ENCODE results near the gene B4GAT1. TPM values are rescaled to one million over a fixed set of nuclear protein-coding genes. Genes with fewer than 3 reads are reported as not detected.
A peak's percentile ranks its signal among the peaks of the same experiment; 100 is the strongest.

The B4GAT1 gene
- total and polyA plus RNA-seq, 8 donors = 3.5 to 22.3 (median 17.4) TPM

DNA sequence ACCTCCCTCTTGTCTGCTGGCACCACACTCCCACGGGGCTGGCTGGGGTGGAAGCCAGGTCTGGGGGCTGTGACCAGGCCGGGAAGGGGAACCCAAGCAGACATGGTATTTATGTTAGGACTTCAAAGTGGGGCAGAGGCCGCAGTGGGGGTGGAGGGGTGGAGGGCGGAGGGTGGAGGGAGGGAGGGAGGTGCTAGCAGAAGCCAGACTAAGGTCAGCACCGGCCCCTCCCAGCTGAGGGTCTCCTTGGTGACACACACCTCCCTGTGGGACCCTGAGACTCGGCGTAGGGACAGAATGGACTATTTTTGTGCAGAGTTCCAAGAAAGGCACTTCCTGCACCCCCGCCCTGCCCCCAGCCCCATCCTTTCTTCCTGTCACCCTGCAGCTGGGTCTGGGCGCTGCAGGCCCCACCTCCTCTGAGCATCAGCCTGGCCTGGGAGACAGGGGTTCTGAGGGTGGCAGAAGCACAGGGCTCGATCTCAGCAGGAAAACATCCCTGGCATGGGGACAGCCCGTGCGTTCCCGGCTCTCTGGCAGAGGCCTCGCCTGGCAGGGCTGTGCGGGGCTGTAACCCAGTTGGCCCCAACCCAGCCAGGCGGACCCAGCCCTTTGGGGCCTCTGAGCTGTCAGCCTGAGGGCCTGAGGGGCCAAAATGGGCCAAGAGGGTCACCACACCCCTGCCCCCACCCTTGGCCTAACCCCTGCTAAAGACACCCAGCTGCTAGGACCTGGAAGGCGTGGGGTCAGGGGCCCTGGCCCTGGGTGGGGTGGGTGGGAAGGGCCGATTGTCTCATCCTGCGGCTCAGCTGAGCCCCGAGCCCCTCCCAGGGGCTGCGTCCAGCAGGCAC, 20.9 kb downstream of the B4GAT1 start:
- TF ChIP-seq EP300 (IDR thresholded peaks at IDR 0.05) = no peak
- TF ChIP-seq, protein P1, sequence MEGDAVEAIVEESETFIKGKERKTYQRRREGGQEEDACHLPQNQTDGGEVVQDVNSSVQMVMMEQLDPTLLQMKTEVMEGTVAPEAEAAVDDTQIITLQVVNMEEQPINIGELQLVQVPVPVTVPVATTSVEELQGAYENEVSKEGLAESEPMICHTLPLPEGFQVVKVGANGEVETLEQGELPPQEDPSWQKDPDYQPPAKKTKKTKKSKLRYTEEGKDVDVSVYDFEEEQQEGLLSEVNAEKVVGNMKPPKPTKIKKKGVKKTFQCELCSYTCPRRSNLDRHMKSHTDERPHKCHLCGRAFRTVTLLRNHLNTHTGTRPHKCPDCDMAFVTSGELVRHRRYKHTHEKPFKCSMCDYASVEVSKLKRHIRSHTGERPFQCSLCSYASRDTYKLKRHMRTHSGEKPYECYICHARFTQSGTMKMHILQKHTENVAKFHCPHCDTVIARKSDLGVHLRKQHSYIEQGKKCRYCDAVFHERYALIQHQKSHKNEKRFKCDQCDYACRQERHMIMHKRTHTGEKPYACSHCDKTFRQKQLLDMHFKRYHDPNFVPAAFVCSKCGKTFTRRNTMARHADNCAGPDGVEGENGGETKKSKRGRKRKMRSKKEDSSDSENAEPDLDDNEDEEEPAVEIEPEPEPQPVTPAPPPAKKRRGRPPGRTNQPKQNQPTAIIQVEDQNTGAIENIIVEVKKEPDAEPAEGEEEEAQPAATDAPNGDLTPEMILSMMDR (IDR thresholded peaks at IDR 0.05) = no peak
- no peak for TF ChIP-seq POLR2AphosphoS5 (IDR thresholded peaks at IDR 0.05)
- Histone ChIP-seq H3K27me3 (no peaks in the 10 kb centered on the region), H3K4me3 (no peak overlapping the region), H3K9me3 (no peaks in the 10 kb centered on the region), H3K36me3 (peaks cover 0 to 2% (median 1%) of the 10 kb centered on the region in 4 donors), H3K4me1 (peaks cover 26 to 36% (median 31%) of the 10 kb centered on the region in 4 donors), H3K27ac (peak overlapping the region in 4 of 5 donors; percentile 44 to 73 (median 72))
- DNase-seq = peak in 1 of 2 donors; percentile 77
- intact Hi-C loops (cut with DNase I; ENCODE audit: low total_unique reads) = no loop called here
- 24 to 57% (median 46%) methylated on average over 7 to 21 of the region's 21 CpGs for WGBS, 5 donors

DNA sequence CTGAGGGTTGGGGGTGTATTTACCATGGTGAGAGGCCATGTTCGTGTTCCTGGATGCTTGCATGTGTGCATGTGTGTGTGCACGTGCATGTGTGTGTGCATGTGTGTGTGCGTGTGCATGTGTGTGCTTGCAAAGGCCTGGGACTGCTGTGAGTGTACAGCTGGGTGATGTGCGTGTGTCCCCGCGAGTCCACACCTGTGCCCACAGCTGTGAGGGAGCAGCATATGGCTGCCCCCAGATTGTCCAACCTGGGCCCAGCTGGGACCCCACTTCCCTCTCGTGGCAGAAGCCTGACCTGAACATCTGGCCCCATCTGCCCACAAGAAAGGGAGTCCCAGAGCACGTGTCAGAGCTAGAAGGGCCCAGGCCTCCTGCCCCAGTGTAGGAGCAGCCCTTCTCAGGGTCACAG, 22.2 kb downstream of the B4GAT1 start:
- peak in 1 of 2 donors; percentile 32 for DNase-seq
- no peaks in the 10 kb centered on the region for H3K36me3 ChIP-seq
- no peaks in the 10 kb centered on the region for H3K27me3 ChIP-seq
- H3K9me3 ChIP-seq = no peaks in the 10 kb centered on the region
- intact Hi-C loops (cut with DNase I; ENCODE audit: low total_unique reads) = no loop called here
- 78 to 90% (median 82%) methylated on average over 7 to 8 of the region's 8 CpGs for WGBS, 5 donors
- peak overlapping the region in 2 of 5 donors; percentile 73 for H3K27ac ChIP-seq
- peaks cover 26 to 36% (median 31%) of the 10 kb centered on the region in 4 donors for H3K4me1 ChIP-seq
- TF ChIP-seq POLR2AphosphoS5 (IDR thresholded peaks at IDR 0.05) (no peak), POLR2A (IDR thresholded peaks at IDR 0.05) (no peak), EP300 (IDR thresholded peaks at IDR 0.05) (no peak)
- TF ChIP-seq, protein P1 (IDR thresholded peaks at IDR 0.05) = no peak
- H3K4me3 ChIP-seq = no peak overlapping the region

DNA sequence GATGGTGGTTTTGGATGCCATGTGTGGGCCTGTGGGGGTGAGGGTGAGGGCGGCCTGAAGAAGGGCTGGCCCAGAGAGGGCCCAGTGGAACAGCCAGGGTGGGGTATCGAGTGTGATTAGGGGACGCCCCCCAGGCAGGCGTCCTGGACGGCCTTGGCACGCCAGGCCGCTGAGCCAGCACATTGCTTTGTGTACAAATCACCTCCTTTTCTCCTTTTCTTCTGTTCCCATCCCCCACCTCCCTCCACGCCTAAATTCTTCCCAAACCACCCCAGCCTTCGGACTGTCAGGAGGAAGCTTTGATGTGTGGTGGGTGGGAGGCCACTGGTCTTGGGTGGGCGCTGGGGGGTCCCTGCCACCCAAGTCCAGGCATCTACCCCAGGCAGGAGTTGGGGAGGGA, 22.8 kb downstream of the B4GAT1 start:
- peak in 1 of 2 donors; percentile 36 for DNase-seq
- WGBS, 5 donors = 64 to 79% (median 68%) methylated on average over 5 to 10 of the region's 10 CpGs
- intact Hi-C loops (cut with DNase I; ENCODE audit: low total_unique reads) = no loop called here
- Histone ChIP-seq H3K36me3 (no peaks in the 10 kb centered on the region), H3K9me3 (no peaks in the 10 kb centered on the region), H3K4me3 (no peak overlapping the region), H3K27me3 (no peaks in the 10 kb centered on the region), H3K27ac (peak overlapping the region in 1 of 5 donors; percentile 14), H3K4me1 (peaks cover 26 to 36% (median 31%) of the 10 kb centered on the region in 4 donors)
- TF ChIP-seq, protein P1 (IDR thresholded peaks at IDR 0.05) = no peak
- TF ChIP-seq POLR2A (IDR thresholded peaks at IDR 0.05) (no peak), EP300 (IDR thresholded peaks at IDR 0.05) (no peak), POLR2AphosphoS5 (IDR thresholded peaks at IDR 0.05) (no peak)

DNA sequence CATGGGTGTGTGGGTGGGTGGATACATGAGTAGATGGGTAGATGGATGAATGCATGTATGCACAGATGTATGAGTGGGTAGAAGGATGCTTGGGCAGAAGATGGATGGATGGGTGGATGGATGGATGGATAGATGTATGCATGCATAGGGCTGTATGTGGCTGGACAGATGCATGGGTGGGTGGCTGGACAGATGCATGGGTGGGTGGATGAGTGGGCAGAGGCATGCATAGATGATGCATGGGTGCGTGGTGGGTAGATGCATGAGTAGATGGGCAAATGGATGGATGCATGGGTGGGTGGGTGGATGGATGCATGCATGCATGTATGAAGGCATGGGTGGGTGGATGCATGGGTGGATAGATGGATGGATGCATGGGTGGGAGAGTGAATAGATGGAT, 23.7 kb downstream of the B4GAT1 start:
- Histone ChIP-seq H3K27me3 (no peaks in the 10 kb centered on the region), H3K27ac (no peak overlapping the region), H3K4me3 (no peak overlapping the region), H3K9me3 (no peaks in the 10 kb centered on the region), H3K4me1 (peaks cover 26 to 36% (median 31%) of the 10 kb centered on the region in 4 donors), H3K36me3 (no peaks in the 10 kb centered on the region)
- intact Hi-C loops (cut with DNase I; ENCODE audit: low total_unique reads) = no loop called here
- WGBS, 5 donors = 96 to 100% (median 98%) methylated on average over 1 of the region's 1 CpG
- no peak for DNase-seq
- TF ChIP-seq POLR2A (IDR thresholded peaks at IDR 0.05) = no peak
- no peak for TF ChIP-seq EP300 (IDR thresholded peaks at IDR 0.05)
- TF ChIP-seq, protein P1 (IDR thresholded peaks at IDR 0.05) = no peak
- TF ChIP-seq POLR2AphosphoS5 (IDR thresholded peaks at IDR 0.05) = no peak

Data from stomach (tissue), 9 donors.